Common myeloid progenitor, CD34-positive (primary cell): ENCODE measurements around the gene PRODH2.

Source experiments
- CTCF ChIA-PET: fragments of 350-600 bp; sonication (Branson Sonifier 250); formaldehyde crosslinking; loops from one replicate; lab custom pipeline; 2021; ENCODE audit warnings: antibody characterized with exemption; lab: Charles Lee
- POLR2A ChIA-PET: fragments of 350-600 bp; sonication (Branson Sonifier 250); formaldehyde crosslinking; loops from one replicate; lab custom pipeline; 2021; ENCODE audit warnings: antibody characterized with exemption; lab: Charles Lee
- DNase-seq, 3 donors: peaks; one replicate each; pipeline versions ENCODE4 v3.0.0 to v3.0.0-alpha.2; 2013
- H3K27ac ChIP-seq, 2 experiments: 1 replicate in 1 of 2; 2 replicates in 1 of 2; pipeline ENCODE4 v1.7.0; 2013; ENCODE audit warnings: inconsistent platforms in 2 of 2, low read length in 2 of 2, mild to moderate bottlenecking in 2 of 2, low read depth in 1 of 2, moderate library complexity in 1 of 2; ENCODE audit not compliant: severe bottlenecking in 2 of 2, insufficient read depth in 1 of 2, poor library complexity in 1 of 2
- H3K27me3 ChIP-seq, 5 experiments: replicated peaks in 2 of 5; 1 replicate in 3 of 5; 2 replicates in 2 of 5; pipeline versions ENCODE4 v1.6.1 to v1.7.0; 2013; ENCODE audit warnings: low read length in 4 of 5, mild to moderate bottlenecking in 2 of 5, moderate library complexity in 2 of 5, inconsistent platforms in 1 of 5; ENCODE audit not compliant: insufficient read depth in 5 of 5, control insufficient read depth in 4 of 5
- H3K36me3 ChIP-seq, 4 experiments: 1 replicate in 2 of 4; 2 replicates in 2 of 4; pipeline versions ENCODE4 v1.6.1 to v1.7.0; 2013; ENCODE audit warnings: low read length in 3 of 4, control low read depth in 1 of 4, mild to moderate bottlenecking in 1 of 4; ENCODE audit not compliant: control insufficient read depth in 4 of 4, insufficient read depth in 4 of 4
- H3K4me1 ChIP-seq, 4 experiments: 1 replicate in 3 of 4; 2 replicates in 1 of 4; pipeline versions ENCODE4 v1.6.1 to v1.7.1; 2013; ENCODE audit warnings: low read length in 3 of 4, mild to moderate bottlenecking in 3 of 4, control low read depth in 1 of 4, inconsistent platforms in 1 of 4, moderate library complexity in 1 of 4; ENCODE audit not compliant: control insufficient read depth in 4 of 4, insufficient read depth in 4 of 4; ENCODE audit errors: control extremely low read depth in 1 of 4
- H3K4me3 ChIP-seq, 7 experiments: 1 replicate in 4 of 7; 2 replicates in 3 of 7; pipeline versions ENCODE4 v1.5.1 to v1.7.0; 2013; ENCODE audit warnings: mild to moderate bottlenecking in 7 of 7, low read length in 6 of 7, moderate library complexity in 6 of 7, inconsistent platforms in 2 of 7, low read depth in 2 of 7, control low read depth in 1 of 7; ENCODE audit not compliant: insufficient read depth in 4 of 7, control insufficient read depth in 1 of 7; ENCODE audit errors: extremely low read depth in 1 of 7
- H3K9me3 ChIP-seq, 5 experiments: 1 replicate in 4 of 5; 2 replicates in 1 of 5; pipeline versions ENCODE4 v1.6.1 to v1.7.1; 2013; ENCODE audit warnings: low read length in 4 of 5, mild to moderate bottlenecking in 2 of 5, inconsistent platforms in 1 of 5, low read depth in 1 of 5, moderate library complexity in 1 of 5; ENCODE audit not compliant: control insufficient read depth in 4 of 5, insufficient read depth in 2 of 5; ENCODE audit errors: control extremely low read depth in 1 of 5
- WGBS: methylation state at CpG from one replicate; pipeline ENCODE4 v1.1.5; 2013; ENCODE audit not compliant: insufficient coverage; 5-methylcytosine and 5-hydroxymethylcytosine counted together

Gene PRODH2

GRCh38 chr19:35779033-35779432 lies 33.6 kb downstream of the PRODH2 start:
- Histone ChIP-seq H3K9me3 (no peaks in the 10 kb centered on the region), H3K4me1 (peaks cover 0 to 17% (median 10%) of the 10 kb centered on the region in 4 experiments), H3K27me3 (no peaks in the 10 kb centered on the region), H3K36me3 (peaks cover 7 to 55% (median 28%) of the 10 kb centered on the region in 4 experiments), H3K27ac (no peak overlapping the region), H3K4me3 (no peak overlapping the region)
- CTCF ChIA-PET: no interaction called here
- WGBS: 96% methylated on average over 7 of the region's 8 CpGs
- DNase-seq: no peak
- POLR2A ChIA-PET: no interaction called here

GRCh38 chr19:35777961-35778360 lies 34.7 kb downstream of the PRODH2 start:
- H3K9me3 ChIP-seq: no peaks in the 10 kb centered on the region
- DNase-seq: no peak
- WGBS: 95% methylated on average over 6 of the region's 7 CpGs
- no peaks in the 10 kb centered on the region for H3K27me3 ChIP-seq
- H3K4me3 ChIP-seq: no peak overlapping the region
- no peak overlapping the region for H3K27ac ChIP-seq
- POLR2A ChIA-PET: interaction anchor here (0.6 kb wide), 1 partner anchor 13 kb away, joined by 3 read pairs; no protein-coding TSS in a partner anchor
- CTCF ChIA-PET: interaction anchor here (1.0 kb wide), 1 partner anchor 11 kb away, joined by 3 read pairs; no protein-coding TSS in a partner anchor
- peaks cover 0 to 17% (median 10%) of the 10 kb centered on the region in 4 experiments for H3K4me1 ChIP-seq
- peaks cover 7 to 49% (median 28%) of the 10 kb centered on the region in 4 experiments for H3K36me3 ChIP-seq

GRCh38 chr19:35777086-35777841 lies 35.4 kb downstream of the PRODH2 start:
- Histone ChIP-seq H3K27ac (no peak overlapping the region), H3K36me3 (peaks cover 7 to 42% (median 23%) of the 10 kb centered on the region in 4 experiments), H3K4me1 (peaks cover 0 to 17% (median 10%) of the 10 kb centered on the region in 4 experiments), H3K4me3 (no peak overlapping the region), H3K9me3 (no peaks in the 10 kb centered on the region), H3K27me3 (no peaks in the 10 kb centered on the region)
- WGBS: 99% methylated on average over 14 of the region's 19 CpGs
- no peak for DNase-seq
- POLR2A ChIA-PET: interaction anchor here (0.6 kb wide), 1 partner anchor 14 kb away, joined by 3 read pairs; no protein-coding TSS in a partner anchor
- CTCF ChIA-PET: interaction anchor here (1.0 to 1.2 kb wide), 2 partner anchors 12 to 14 kb away, joined by 3 read pairs; no protein-coding TSS in a partner anchor

GRCh38 chr19:35776102-35776788 lies 36.4 kb downstream of the PRODH2 start:
- Histone ChIP-seq H3K9me3 (no peaks in the 10 kb centered on the region), H3K4me3 (peak overlapping the region in 6 of 7 experiments; percentile 4 to 87 (median 77)), H3K36me3 (peaks cover 6 to 32% (median 18%) of the 10 kb centered on the region in 4 experiments), H3K27ac (peak overlapping the region in 1 of 2 experiments; percentile 49), H3K27me3 (no peaks in the 10 kb centered on the region), H3K4me1 (peaks cover 0 to 17% (median 10%) of the 10 kb centered on the region in 4 experiments)
- no peak for DNase-seq
- 59% methylated on average over 9 of the region's 13 CpGs for WGBS
- ChIA-PET POLR2A (interaction anchor here (0.6 kb wide), 1 partner anchor 91 kb away, joined by 3 read pairs; no protein-coding TSS in a partner anchor), CTCF (interaction anchor here (1.2 kb wide), 1 partner anchor 13 kb away, joined by 3 read pairs; no protein-coding TSS in a partner anchor)

GRCh38 chr19:35775298-35776101 lies 37.1 kb downstream of the PRODH2 start, which contains the start of gene ARHGAP33:
Gene ARHGAP33, plus strand, starts transcription at chr19:35775564. Its CDS starts 95 bp downstream, at chr19:35775659.
- peaks cover 0 to 17% (median 10%) of the 10 kb centered on the region in 4 experiments for H3K4me1 ChIP-seq
- peak within 1 kb of the TSS in 1 of 2 experiments; percentile 49 for H3K27ac ChIP-seq
- no peaks in the 10 kb centered on the region for H3K9me3 ChIP-seq
- peak; percentile 96 to 99 (median 97) for DNase-seq
- H3K36me3 ChIP-seq: peaks cover 4 to 25% (median 16%) of the 10 kb centered on the region in 4 experiments
- H3K4me3 ChIP-seq: peak within 1 kb of the TSS; percentile 65 to 87 (median 75)
- WGBS: 0% methylated on average over 30 of the region's 82 CpGs
- no peaks in the 10 kb centered on the region for H3K27me3 ChIP-seq
- ChIA-PET POLR2A (no interaction called here), CTCF (interaction anchor here (1.2 kb wide), 1 partner anchor 12 kb away, joined by 3 read pairs; no protein-coding TSS in a partner anchor)

- ChIA-PET CTCF (no interaction called here), POLR2A (no interaction called here)
- H3K27me3 ChIP-seq: no peaks in the 10 kb centered on the region
- H3K36me3 ChIP-seq: peaks cover 2 to 20% (median 14%) of the 10 kb centered on the region in 4 experiments
- no peak overlapping the region for H3K27ac ChIP-seq
- no peaks in the 10 kb centered on the region for H3K9me3 ChIP-seq
- DNase-seq: no peak
- H3K4me1 ChIP-seq: peaks cover 0 to 17% (median 10%) of the 10 kb centered on the region in 4 experiments
- 6% methylated on average over 9 of the region's 9 CpGs for WGBS
- peak overlapping the region in 5 of 7 experiments; percentile 65 to 87 (median 80) for H3K4me3 ChIP-seq
These were observed 37.7 kb downstream of the PRODH2 start for GRCh38 chr19:35775046-35775297.
